HEK293 (cell line): Measurements from ENCODE around the gene SYNPO2.

ENCODE experiments used
- SP2 ChIP-seq: fragments of 450-650 bp; formaldehyde crosslinking; IDR thresholded peaks from 2 replicates; pipeline ENCODE4 v1.5.1; 2016; ENCODE audit warnings: missing biosample characterization, missing genetic modification characterization
- ZNF404 ChIP-seq: fragments of 450-650 bp; formaldehyde crosslinking; IDR thresholded peaks from 2 replicates; pipeline ENCODE4 v1.5.1; 2017; ENCODE audit warnings: missing biosample characterization, missing genetic modification characterization
- TF ChIP-seq, protein P1 (sequence below): fragments of 450-650 bp; formaldehyde crosslinking; IDR thresholded peaks from 2 replicates; pipeline ENCODE4 v1.5.1; 2016; ENCODE audit warnings: missing biosample characterization, missing genetic modification characterization

DNA sequence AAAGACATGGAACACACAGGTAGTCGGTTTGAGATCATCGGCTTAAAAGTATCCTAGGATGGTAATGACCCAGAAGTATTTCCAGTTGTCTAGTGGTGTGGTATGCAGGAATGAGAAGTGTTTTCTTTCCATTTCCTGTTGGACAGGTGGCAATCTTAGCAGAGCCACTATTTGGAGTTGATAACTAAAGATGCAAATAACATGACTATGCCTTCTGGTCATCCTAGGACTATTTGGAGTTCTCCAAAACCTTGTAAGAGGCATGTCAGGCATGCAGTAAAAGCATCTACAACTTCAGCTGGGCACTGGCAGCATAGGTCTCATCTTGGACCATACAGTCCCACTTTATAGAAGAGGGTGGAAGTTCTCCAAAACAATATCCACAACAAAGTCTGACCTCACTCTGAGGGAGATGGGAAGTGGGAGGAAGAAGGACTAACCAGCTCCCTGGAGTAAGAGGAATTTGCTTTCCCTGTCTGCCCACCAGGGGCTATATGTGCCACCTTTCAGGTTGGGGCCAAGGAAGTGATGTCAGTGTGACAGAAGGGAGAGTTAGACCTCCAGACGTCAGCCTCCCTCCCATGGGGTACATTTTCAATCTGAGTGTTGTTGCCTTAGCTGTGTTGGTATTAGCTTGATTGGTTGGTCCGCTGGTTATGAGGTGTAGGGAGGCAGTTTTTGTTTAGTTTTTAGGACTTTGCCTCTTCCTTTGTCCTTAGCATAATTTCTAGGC lies 145.8 kb downstream of the SYNPO2 start:
- TF ChIP-seq ZNF404 (tag by site-specific recombination) (no peak), SP2 (tag by site-specific recombination) (no peak)
- TF ChIP-seq, protein P1, sequence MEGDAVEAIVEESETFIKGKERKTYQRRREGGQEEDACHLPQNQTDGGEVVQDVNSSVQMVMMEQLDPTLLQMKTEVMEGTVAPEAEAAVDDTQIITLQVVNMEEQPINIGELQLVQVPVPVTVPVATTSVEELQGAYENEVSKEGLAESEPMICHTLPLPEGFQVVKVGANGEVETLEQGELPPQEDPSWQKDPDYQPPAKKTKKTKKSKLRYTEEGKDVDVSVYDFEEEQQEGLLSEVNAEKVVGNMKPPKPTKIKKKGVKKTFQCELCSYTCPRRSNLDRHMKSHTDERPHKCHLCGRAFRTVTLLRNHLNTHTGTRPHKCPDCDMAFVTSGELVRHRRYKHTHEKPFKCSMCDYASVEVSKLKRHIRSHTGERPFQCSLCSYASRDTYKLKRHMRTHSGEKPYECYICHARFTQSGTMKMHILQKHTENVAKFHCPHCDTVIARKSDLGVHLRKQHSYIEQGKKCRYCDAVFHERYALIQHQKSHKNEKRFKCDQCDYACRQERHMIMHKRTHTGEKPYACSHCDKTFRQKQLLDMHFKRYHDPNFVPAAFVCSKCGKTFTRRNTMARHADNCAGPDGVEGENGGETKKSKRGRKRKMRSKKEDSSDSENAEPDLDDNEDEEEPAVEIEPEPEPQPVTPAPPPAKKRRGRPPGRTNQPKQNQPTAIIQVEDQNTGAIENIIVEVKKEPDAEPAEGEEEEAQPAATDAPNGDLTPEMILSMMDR (tag by site-specific recombination): no peak
